IPS-18a (cell line): ENCODE measurements around the gene TP63.

Experiments
- H3K27ac ChIP-seq: one replicate; pipeline ENCODE4 v1.5.1; 2013; ENCODE audit warnings: low read length
- H3K27me3 ChIP-seq: one replicate; pipeline ENCODE4 v1.6.1; 2013; ENCODE audit warnings: mild to moderate bottlenecking, low read length; ENCODE audit not compliant: control insufficient read depth, insufficient read depth
- H3K36me3 ChIP-seq: one replicate; pipeline ENCODE4 v1.6.1; 2013; ENCODE audit warnings: low read depth, low read length; ENCODE audit not compliant: control insufficient read depth
- H3K4me1 ChIP-seq: one replicate; pipeline ENCODE4 v1.6.1; 2013; ENCODE audit warnings: low read depth, low read length; ENCODE audit not compliant: control insufficient read depth
- H3K4me3 ChIP-seq: one replicate; pipeline ENCODE4 v1.5.1; 2013; ENCODE audit warnings: low read length
- H3K9ac ChIP-seq: one replicate; pipeline ENCODE4 v1.6.1; 2013; ENCODE audit warnings: mild to moderate bottlenecking, low read length, moderate library complexity
- H3K9me3 ChIP-seq: one replicate; pipeline ENCODE4 v1.6.1; 2013; ENCODE audit warnings: low read depth, low read length; ENCODE audit not compliant: control insufficient read depth

The TP63 gene

DNA sequence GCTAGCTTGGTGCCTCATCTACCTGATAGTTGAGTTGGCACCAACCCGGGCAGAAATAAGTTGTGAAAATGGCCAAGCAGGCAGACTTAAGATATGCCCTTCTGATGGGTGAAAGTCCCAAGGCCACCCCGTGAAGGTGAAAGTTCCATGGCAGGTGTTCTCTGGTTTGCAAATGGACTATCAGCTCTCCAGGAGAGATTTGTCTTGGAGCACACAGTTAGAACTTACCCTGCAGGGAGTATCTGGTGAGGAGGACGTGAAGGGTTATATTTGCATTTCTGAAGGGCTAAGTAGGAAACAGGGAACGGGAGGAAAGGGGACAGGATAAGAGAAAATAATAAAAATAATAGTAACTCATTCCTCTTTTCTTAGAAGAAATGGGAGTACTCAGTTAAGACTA lies 220.5 kb downstream of the TP63 start:
- Histone ChIP-seq H3K36me3 (no peaks in the 10 kb centered on the region), H3K4me1 (peaks cover 8% of the 10 kb centered on the region), H3K27me3 (no peaks in the 10 kb centered on the region), H3K9ac (no peak overlapping the region), H3K4me3 (no peak overlapping the region), H3K9me3 (no peaks in the 10 kb centered on the region), H3K27ac (no peak overlapping the region)

- H3K9me3 ChIP-seq = no peaks in the 10 kb centered on the region
- no peak overlapping the region for H3K27ac ChIP-seq
- H3K4me3 ChIP-seq = no peak overlapping the region
- no peaks in the 10 kb centered on the region for H3K36me3 ChIP-seq
- peaks cover 8% of the 10 kb centered on the region for H3K4me1 ChIP-seq
- no peaks in the 10 kb centered on the region for H3K27me3 ChIP-seq
- H3K9ac ChIP-seq = no peak overlapping the region
These were observed 222.7 kb downstream of the TP63 start for GRCh38 chr3:189853906-189854305.

DNA sequence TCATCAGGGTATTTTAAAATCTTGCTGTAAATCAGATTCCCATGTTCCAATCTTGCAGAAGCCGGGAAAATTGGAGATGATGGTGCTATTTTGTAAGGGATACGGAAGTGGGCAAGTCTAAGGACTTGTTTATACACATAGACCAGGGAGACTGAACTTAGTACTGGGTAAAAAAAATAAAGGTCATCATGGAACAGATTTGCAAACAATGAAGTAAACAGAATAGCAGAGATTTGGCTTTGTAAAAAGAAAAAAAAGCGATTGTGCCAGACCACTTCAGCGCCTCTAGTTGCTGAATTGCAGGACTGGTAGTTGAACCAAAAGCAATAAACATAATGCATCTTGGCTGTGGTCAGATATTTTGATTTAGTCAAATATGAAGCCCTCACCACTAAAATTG lies 229.1 kb downstream of the TP63 start:
- Histone ChIP-seq H3K27ac (no peak overlapping the region), H3K9ac (no peak overlapping the region), H3K4me3 (no peak overlapping the region), H3K27me3 (no peaks in the 10 kb centered on the region), H3K4me1 (no peaks in the 10 kb centered on the region), H3K36me3 (no peaks in the 10 kb centered on the region), H3K9me3 (no peaks in the 10 kb centered on the region)

DNA sequence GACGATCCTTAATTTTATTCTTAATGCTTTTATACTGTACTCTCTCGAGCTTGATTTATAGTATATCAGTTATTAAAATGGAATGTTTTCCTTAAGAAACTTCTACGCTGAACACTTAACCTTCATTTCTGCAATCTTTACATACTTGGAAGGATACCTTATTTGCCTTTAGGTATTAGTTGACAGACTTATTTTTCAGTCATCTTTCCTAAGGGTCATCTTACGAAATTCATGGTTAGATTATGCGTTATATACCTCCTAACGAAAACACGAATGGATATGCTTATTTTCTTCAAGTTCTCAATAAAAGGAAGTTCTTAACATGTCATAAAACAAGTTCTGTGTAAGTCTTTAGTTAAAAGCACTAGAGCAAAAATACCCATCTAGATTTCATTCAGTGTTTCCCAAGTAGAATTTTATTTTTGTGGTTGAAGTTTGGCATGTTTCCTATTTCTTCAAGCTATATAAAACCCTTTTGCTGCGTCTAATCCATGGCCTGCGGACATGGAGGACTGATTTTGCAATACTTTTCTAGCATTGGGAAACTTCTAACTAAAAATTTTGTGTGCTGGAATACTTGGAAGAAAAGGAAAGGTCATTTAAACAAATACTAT lies 231.3 kb downstream of the TP63 start:
- no peak overlapping the region for H3K4me3 ChIP-seq
- no peaks in the 10 kb centered on the region for H3K4me1 ChIP-seq
- H3K27me3 ChIP-seq = no peaks in the 10 kb centered on the region
- H3K27ac ChIP-seq = no peak overlapping the region
- H3K36me3 ChIP-seq = no peaks in the 10 kb centered on the region
- no peak overlapping the region for H3K9ac ChIP-seq
- no peaks in the 10 kb centered on the region for H3K9me3 ChIP-seq

DNA sequence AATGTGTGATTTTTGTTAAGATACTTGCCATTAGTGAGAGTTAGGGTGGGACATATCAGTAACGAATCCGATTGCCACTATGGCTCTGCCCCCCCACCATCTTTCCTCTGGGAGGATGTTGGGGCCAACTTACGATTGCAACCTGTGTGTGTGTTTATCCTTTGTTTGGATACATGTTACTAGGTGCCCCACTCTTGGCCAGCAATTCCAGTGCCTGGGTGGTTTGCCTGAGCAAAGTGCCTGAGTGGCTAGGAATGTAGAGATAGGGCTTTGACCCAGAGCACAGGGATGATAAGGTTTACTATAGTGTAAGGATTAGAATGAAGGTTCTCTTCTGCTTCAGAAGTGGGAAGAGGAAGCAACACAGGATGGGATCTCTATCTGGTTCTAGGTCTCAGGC lies 231.8 kb downstream of the TP63 start:
- H3K27me3 ChIP-seq = no peaks in the 10 kb centered on the region
- no peaks in the 10 kb centered on the region for H3K36me3 ChIP-seq
- H3K9me3 ChIP-seq = no peaks in the 10 kb centered on the region
- no peak overlapping the region for H3K4me3 ChIP-seq
- H3K4me1 ChIP-seq = no peaks in the 10 kb centered on the region
- H3K9ac ChIP-seq = no peak overlapping the region
- H3K27ac ChIP-seq = no peak overlapping the region

DNA sequence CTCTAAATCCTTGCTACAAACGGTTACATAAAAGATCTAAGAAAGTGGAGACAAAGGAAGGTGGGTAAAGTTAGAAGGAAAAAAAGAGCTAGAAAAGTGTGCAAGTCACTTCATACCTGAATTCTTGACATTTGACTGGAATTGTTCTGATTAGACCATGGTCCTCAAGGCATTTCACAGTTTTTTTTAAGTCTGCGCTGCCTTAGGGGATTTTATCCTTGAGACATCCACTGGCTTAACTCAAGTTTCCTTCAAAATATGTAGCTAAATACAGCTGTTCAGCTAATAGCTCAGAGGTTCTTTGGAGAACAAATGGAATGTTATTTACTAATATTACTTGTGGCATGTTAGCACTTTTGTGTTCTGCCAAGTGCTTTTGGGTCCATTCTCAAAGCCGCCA lies 236.9 kb downstream of the TP63 start:
- Histone ChIP-seq H3K27me3 (no peaks in the 10 kb centered on the region), H3K36me3 (no peaks in the 10 kb centered on the region), H3K27ac (no peak overlapping the region), H3K4me1 (no peaks in the 10 kb centered on the region), H3K9ac (no peak overlapping the region), H3K9me3 (no peaks in the 10 kb centered on the region), H3K4me3 (no peak overlapping the region)

DNA sequence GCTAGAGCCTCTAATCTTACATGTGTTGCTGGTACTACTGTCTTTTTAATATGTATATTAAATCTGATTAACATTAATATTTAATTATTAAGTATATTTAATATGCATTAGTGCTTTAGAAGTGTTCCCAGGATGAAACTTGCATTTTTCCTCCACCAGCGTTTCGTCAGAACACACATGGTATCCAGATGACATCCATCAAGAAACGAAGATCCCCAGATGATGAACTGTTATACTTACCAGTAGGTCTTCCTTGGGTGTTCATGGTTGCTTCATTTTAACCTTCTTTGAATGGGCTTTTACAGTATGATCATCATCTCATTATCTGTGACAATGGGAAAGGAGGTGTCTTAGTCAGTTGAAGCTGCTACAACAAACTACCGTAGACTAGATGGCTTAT lies 238.0 kb downstream of the TP63 start:
- no peaks in the 10 kb centered on the region for H3K36me3 ChIP-seq
- no peak overlapping the region for H3K4me3 ChIP-seq
- no peak overlapping the region for H3K9ac ChIP-seq
- no peaks in the 10 kb centered on the region for H3K4me1 ChIP-seq
- no peaks in the 10 kb centered on the region for H3K9me3 ChIP-seq
- H3K27ac ChIP-seq = no peak overlapping the region
- no peaks in the 10 kb centered on the region for H3K27me3 ChIP-seq

GRCh38 chr3:189871418-189871817 lies 240.2 kb downstream of the TP63 start:
- no peaks in the 10 kb centered on the region for H3K27me3 ChIP-seq
- no peaks in the 10 kb centered on the region for H3K9me3 ChIP-seq
- no peaks in the 10 kb centered on the region for H3K36me3 ChIP-seq
- no peak overlapping the region for H3K27ac ChIP-seq
- H3K9ac ChIP-seq = no peak overlapping the region
- peaks cover 2% of the 10 kb centered on the region for H3K4me1 ChIP-seq
- H3K4me3 ChIP-seq = no peak overlapping the region

DNA sequence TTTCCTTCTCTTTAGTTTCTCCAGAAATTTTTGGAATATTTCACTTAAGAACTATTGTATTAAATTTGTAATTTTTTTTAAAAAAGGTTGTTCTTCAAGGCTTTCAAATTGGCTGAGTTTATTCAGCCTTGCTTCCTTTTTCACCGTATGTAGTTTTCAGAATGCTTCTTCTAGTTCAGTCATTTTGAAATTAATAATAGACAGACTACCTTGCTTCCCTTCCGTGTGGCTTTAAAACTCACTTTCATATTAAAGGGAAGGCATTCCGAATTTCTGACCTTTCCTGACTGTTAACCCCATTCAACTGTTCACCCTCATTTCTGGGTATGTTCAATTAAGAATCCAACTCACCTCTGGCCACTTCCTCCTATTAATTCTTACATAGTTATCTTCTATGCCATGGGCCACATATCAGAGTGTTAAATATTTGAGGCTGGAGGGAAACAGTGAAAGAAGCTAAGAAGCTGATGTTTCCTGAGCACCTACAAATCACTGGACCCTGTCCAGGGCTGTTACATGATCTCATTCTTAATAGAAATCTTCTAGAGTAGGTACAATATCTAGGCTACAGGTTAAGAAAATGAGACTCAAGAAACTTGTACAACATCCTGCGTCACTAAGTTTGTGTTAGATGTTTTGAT lies 252.0 kb downstream of the TP63 start:
- Histone ChIP-seq H3K27ac (no peak overlapping the region), H3K27me3 (no peaks in the 10 kb centered on the region), H3K4me3 (no peak overlapping the region), H3K9ac (no peak overlapping the region), H3K4me1 (peaks cover 3% of the 10 kb centered on the region), H3K9me3 (no peaks in the 10 kb centered on the region), H3K36me3 (no peaks in the 10 kb centered on the region)

GRCh38 chr3:189890496-189890895 lies 259.3 kb downstream of the TP63 start:
- Histone ChIP-seq H3K9me3 (no peaks in the 10 kb centered on the region), H3K27me3 (no peaks in the 10 kb centered on the region), H3K36me3 (no peaks in the 10 kb centered on the region), H3K9ac (no peak overlapping the region), H3K4me1 (no peaks in the 10 kb centered on the region), H3K4me3 (no peak overlapping the region), H3K27ac (no peak overlapping the region)

GRCh38 chr3:189896533-189896932 lies 265.3 kb downstream of the TP63 start:
- Histone ChIP-seq H3K27me3 (no peaks in the 10 kb centered on the region), H3K36me3 (no peaks in the 10 kb centered on the region), H3K9ac (no peak overlapping the region), H3K4me3 (no peak overlapping the region), H3K9me3 (no peaks in the 10 kb centered on the region), H3K27ac (no peak overlapping the region), H3K4me1 (no peaks in the 10 kb centered on the region)

- H3K27me3 ChIP-seq = no peaks in the 10 kb centered on the region
- H3K27ac ChIP-seq = no peak overlapping the region
- H3K36me3 ChIP-seq = no peaks in the 10 kb centered on the region
- H3K4me3 ChIP-seq = no peak overlapping the region
- H3K4me1 ChIP-seq = no peaks in the 10 kb centered on the region
- no peak overlapping the region for H3K9ac ChIP-seq
- H3K9me3 ChIP-seq = no peaks in the 10 kb centered on the region
These were observed 266.2 kb downstream of the TP63 start for GRCh38 chr3:189897406-189897805.
